NCI-H446 (cell line): ENCODE results near the gene MYLK.

ENCODE experiments used
- DNase-seq, 2 experiments: peaks; one replicate each; lab custom pipeline; 2025; lab: John Stamatoyannopoulos, UW

MYLK gene

GRCh38 chr3:123792473-123793201 lies 91.5 kb downstream of the MYLK start:
- DNase-seq = no peak

- peak in 1 of 2 experiments; percentile 50 for DNase-seq
Observed at GRCh38 chr3:123791898-123792297, 92.2 kb downstream of the MYLK start.

DNA sequence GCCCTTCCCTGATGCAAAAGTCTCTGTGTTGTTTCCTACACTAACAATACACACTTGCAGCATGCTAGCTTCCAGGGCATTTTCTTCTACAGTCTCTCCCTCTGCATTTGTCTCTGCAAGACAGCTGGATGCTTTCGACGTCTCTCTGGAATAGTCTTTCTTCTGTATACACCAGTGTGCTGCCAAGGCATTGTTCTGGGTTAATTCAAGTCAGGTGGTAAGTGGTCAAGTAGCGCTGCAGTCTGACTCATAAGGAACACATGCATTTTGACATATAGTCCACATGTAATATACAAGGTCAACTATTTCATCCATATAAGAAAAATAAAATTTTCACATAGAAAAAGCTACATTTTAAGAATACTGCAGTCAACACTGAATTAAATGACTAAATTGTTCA lies 92.7 kb downstream of the MYLK start:
- no peak for DNase-seq

DNA sequence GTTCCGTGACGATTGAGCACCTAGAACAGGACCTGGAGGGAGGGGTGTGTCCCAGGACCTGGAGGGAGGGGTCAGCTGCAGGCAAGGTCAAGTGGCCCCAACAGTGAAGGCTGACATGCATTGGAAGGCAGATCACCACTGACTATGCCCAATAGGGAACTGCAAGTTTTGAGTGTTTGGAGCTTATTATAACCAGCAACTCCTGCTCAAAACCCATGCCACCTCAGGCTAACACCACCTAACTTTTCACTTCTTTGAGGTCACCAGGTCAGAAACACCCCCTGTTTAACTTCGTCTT lies 93.1 kb downstream of the MYLK start:
- DNase-seq = no peak

DNA sequence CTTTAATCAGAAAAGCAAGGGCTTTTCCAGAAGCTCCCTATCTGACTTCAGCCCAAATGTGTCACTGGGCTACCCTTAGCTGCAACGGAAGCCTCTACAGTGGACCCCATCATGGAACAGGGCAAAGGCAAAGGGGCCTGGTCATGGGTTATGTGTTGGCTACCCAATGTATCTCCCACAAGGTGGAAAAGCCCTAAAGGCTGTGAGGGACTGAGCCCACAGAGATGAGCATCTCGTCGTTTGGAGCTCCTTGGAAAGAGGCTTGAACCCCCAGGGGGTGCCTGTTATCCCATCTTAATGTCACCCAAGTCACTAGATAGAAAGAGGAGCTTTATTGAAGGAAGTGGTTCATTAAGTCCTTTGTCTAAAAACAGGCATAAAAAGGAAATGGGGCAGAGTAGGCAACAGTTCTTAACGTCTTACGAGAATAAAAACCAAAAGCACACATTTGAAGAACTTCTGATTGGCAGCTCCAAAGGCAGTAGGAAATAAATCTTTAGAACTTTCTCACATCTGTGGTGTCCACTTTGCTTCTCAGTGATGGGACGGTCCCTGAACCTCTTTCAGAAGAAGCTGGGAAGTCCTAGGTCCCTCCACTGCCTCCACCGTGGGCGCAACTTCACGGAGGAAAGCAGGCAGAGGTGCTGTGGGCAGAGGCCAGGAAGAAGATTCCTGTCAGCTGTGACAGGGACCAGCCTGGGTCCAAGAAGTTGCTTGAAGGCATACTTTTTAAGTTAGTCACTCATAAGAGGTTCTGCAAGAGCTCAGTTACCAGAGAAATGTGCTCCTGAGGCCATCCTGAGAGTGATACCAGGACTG lies 93.7 kb downstream of the MYLK start:
- no peak for DNase-seq

DNA sequence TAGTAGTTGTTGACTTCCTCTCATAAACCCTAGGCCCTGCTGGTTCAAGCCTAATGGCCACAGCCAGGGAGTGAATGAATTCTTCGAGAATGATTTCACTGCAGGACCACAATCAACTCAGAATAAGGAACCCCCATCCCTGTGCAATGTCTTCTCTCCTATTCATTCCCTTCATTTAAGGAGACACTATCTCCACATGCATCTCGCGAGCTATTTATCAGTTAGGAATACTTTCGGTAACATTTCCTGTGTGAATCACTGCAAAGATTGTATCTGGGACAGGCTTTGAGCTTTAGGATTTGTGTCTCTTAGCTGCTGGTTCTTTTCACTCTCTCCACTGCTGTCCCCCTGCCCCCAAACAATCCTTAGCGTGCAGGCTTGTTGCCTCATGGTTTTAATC lies 94.4 kb downstream of the MYLK start:
- no peak for DNase-seq

DNA sequence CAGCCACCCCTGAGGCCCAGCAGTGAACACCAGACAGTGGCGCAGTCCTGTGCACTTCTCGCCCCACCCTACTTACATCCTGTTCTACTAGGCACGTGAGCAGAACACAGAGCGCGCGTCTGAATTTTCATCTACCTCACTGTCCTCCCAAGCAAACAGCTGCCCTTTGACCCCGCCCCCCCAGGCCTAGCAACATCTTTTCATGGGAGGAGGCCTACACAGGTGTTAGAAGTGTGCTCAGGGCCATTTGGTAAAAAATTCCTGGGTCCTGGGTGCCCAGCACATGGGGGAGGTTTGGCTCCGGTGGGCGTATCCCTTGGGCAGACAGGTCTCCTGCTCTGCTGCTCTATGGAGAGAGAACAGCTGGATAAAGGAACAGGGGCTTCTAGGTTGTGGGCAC lies 95.0 kb downstream of the MYLK start:
- DNase-seq = no peak

DNA sequence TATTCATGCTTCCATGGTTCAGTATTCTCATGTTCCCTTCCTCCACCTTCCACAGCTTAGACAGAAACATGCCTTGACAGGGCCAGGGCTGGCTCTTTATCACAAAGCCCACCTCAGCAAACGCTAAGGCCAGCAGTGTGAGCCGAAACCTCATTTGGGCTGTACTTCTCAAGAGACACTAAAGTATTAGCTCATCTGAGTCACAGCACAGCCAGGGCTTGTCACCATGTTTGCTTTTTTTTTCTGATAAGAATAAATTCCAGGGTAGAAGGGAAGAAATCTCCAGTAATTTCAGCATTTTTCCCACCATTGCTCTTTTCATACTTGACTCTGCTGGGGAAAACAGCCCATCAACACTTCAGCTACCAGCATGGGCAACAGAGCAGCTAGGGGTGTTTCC lies 95.4 kb downstream of the MYLK start:
- DNase-seq = no peak

DNA sequence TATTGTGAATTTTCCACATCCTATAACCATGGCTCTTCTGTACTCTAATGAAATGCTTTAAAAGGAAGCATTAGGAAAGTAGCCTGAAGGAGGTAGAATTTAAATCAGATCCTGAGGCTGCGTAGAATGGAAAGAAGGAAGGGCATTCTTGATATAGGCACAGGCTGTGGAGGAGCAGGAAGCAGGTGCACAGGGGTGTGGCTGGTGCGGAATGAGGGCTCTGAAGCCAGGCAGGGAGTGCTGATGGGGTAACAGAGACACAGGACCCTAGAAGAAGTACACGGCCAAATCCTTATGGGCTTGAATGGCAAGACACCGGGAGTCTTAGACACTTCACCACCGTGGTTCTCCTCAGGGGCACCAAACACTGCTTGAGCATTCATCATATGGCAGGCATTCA lies 97.0 kb downstream of the MYLK start:
- DNase-seq = no peak

GRCh38 chr3:123785602-123786001 lies 98.5 kb downstream of the MYLK start:
- no peak for DNase-seq

- DNase-seq = no peak
Observed at GRCh38 chr3:123783811-123784210, 100.3 kb downstream of the MYLK start.

DNA sequence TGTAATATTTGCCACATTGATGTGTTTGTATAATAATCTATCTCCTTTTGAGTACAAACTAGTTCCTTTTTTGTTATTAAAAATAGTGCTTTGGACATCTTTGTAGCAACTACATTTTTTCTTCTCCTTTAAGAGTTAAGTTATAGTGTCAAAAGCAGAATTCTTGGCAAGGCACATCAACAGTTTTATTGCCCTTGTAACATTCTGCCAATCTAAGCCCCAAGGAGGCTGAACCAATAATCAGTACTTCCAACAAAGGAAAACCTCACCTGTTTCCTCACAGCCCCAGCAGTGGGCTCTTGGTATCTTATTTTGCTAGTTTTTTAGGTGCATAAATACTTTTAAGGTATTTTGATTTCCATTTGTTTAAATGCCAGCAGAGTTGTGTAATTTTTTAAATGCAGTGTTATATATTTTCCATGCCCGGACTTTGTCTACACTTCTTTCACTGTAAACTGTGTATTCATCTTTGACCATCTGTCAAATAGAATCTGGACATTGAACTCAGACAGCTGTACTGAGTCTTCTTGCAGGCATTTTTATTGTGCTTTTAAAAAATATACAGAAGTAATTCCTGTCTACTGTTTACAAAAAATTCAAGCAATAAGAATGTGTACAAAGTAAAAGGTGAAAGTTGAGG lies 101.0 kb downstream of the MYLK start:
- peak in 1 of 2 experiments; percentile 55 for DNase-seq

GRCh38 chr3:123782488-123782887 lies 101.6 kb downstream of the MYLK start:
- no peak for DNase-seq

GRCh38 chr3:123781571-123782275 lies 102.4 kb downstream of the MYLK start:
- no peak for DNase-seq

DNA sequence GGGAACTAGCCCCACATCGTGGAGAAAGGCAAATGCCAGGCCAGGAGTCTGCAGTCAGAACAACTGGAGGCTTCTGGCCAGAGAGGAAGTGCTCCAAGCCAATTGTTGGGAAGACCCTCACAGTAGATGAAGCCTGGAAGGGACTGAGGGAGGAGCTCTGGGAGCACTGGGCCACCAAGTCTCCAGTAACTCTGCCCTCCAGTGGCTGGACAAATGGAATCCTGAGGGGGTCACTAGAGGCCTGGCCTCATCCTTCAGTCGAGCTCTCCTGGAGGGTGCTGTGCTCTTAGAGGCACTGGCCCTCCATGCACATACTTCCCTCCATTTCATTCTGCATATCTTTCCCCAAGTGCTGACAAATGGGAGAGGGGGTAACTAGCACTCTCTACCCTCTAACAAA lies 103.0 kb downstream of the MYLK start:
- DNase-seq = no peak

- no peak for DNase-seq
Observed at GRCh38 chr3:123780656-123781055, 103.5 kb downstream of the MYLK start.

DNA sequence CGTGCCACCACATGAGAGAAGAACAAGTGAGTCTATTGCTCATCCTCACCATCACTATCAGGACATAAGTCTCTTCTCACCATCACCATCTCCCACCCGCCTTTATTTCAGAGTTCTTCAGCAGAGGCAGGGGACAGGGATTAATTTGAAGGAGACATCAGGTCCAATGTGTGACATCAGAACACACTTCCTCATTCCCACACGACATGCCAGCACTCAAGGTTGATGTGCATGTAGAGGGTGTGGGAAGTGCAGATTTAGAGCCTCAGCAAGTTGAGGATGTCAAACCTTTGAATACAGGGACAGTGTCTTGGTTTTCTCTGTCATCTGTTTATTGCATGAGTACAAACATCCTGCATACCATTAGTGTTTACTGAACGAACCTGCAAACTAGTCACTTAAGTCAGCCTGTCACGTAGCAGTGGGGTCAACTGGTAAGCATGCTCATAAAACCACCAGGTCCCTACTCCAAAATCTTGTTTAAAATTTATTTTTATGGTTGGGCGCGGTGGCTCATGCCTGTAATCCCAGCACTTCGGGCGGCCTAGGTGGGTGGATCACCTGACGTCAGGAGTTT lies 104.4 kb downstream of the MYLK start:
- DNase-seq = no peak

DNA sequence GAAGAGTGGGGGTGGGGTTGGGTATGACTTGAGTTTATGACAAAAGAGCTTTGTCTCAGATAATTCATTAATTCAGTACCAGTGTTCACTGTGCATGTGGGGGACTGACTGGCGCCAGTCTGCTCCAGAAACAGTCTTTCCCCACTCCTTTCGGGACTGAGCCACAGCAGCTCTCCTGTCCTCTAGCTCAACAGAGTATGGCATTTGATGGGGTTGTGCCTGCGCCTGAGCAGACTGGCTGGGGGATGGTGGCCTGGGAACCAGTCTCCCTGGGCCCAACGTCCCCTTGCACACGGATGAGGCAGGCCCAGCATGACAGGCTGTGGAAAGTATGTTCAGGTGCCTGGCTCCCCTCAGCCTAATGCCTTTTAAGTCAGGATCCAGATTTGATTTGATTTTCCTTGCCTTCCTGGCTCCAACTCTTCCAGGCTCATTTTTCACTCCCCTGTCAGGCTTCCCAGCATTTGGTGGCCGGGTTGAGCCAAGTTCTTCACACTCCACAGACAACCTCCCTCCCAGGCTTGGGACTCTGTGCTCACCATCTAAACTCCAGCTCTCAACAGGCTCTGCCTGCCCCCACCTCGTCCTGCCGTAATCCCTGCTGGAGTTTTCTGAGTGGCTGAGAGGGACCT lies 105.0 kb downstream of the MYLK start:
- DNase-seq = peak; percentile 55 to 85

DNA sequence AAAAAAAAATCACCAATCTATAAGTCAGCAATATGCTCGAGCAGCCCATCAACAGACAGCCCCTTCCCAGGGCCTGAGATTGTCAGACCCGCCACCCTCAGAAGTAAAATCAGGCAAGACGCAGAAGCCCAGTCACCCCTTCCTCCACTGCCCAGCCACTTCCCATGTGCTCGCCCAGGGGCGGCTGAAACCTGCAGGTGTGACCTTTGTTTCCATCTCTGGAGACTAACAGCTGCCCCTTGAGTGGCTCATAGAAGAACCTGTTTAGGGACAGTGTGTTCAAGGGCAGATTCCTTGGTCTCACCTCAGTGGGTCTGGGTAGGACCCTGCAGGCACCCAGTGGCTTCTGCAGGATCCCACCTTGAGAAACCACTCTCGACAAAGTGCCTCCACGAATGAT lies 105.6 kb downstream of the MYLK start:
- no peak for DNase-seq

DNA sequence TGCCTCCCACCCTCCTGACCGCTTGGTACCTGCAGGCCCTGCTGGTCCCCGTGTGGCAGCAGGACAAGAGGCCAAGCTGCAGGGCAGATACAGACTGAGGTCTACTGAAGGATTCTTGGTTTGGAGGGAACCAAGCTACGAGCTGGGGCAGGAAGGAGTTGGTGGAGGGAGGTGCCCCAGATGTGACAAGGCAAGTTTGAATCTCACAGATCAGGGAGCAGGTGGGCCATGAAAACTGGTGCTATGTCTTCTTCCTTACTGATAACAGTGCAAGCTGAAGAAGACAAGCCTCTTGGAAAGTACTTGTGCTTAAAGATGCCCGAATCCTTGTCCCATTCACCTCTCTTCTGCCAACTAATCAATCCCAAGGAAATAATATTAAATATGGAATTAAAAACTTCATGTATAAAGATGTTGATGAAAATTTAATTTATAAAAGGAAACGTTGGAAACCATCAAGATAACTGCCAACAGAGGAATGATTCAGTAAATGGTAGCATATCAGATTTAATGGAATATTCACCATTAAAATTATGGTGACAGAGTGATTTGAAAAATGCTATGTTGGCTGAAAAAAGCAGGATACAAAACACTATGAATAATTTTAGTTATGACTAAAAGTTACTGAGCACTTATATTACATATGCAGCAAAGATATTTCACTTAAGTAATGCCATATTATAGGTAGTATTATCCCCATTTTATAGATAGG lies 107.9 kb downstream of the MYLK start:
- DNase-seq = no peak

DNA sequence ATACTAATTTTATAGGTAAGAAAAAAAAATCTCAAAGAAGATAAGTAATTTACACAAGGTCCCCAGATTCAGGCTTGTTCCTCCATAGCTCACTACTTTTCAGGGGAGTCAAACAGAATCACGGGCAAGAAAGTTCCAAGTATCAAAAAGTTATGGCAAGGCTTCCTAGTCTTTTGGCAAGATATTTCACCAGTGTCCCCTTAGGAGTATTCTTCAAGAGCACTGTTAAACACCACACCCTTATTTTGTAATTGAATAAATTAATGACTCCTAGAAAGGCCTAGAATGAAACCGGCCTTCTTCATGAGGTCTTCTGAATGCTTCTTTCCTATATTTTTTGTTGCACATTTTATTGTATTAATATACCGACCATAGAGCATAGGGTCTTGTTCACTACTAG lies 109.7 kb downstream of the MYLK start:
- DNase-seq = no peak
